Breast epithelium (tissue), 4 donors: Measurements from ENCODE around the gene PARP11. TPM values are rescaled to one million over a fixed set of nuclear protein-coding genes. Genes with fewer than 3 reads are reported as not detected.

Experiments used
- DNase-seq, 2 donors: peaks; one replicate each; pipeline ENCODE4 v3.0.0-alpha.2; 2019; ENCODE audit warnings: low spot score in 2 of 2
- H3K27ac ChIP-seq, 2 donors: fragments of 200-600 bp; sonication (generic) in 1 of 2; one replicate each; pipeline ENCODE4 v1.5.1; 2016 to 2019; ENCODE audit warnings: mild to moderate bottlenecking in 1 of 2
- H3K27me3 ChIP-seq, 2 donors: fragments of 200-600 bp; sonication (generic) in 1 of 2; one replicate each; pipeline versions ENCODE4 v1.5.1 to v1.6.0; 2017 to 2019; ENCODE audit warnings: control low read depth in 1 of 2, mild to moderate bottlenecking in 1 of 2
- H3K36me3 ChIP-seq: fragments of 200-600 bp; one replicate; pipeline ENCODE4 v1.5.1; 2019
- H3K4me1 ChIP-seq, 2 donors: fragments of 200-600 bp; sonication (generic); one replicate each; pipeline ENCODE4 v1.5.1; 2016 to 2019; ENCODE audit warnings: control low read depth in 1 of 2
- H3K4me3 ChIP-seq, 3 donors: fragments of 200-600 bp; sonication (generic); 1 replicate in 2 of 3; 2 replicates in 1 of 3; pipeline ENCODE4 v1.5.1; 2016 to 2019; ENCODE audit warnings: mild to moderate bottlenecking in 3 of 3, moderate library complexity in 2 of 3
- H3K9me3 ChIP-seq, 2 donors: fragments of 200-600 bp; sonication (generic) in 1 of 2; one replicate each; pipeline ENCODE4 v1.5.1; 2016 to 2019; ENCODE audit warnings: control low read depth in 1 of 2
- CTCF ChIP-seq, 3 donors: fragments of 450-650 bp; IDR thresholded peaks; one replicate each; pipeline ENCODE4 v1.5.1; 2016 to 2017; ENCODE audit warnings: antibody characterized with exemption in 3 of 3, mild to moderate bottlenecking in 3 of 3, moderate library complexity in 3 of 3
- POLR2A ChIP-seq: fragments of 450-650 bp; IDR thresholded peaks from one replicate; pipeline ENCODE4 v1.6.1; 2016; ENCODE audit warnings: antibody characterized with exemption, mild to moderate bottlenecking, moderate library complexity
- POLR2AphosphoS5 ChIP-seq, 3 donors: sonication (generic); formaldehyde crosslinking; IDR thresholded peaks; one replicate each; pipeline ENCODE4 v1.6.1; 2017; ENCODE audit warnings: antibody characterized with exemption in 3 of 3
- intact Hi-C: fragments of 100-400 bp; cut with DNase I; formaldehyde crosslinking; loops from one replicate; pipeline ENCODE4 v1.15.1; 2023; ENCODE audit warnings: low total_unique reads
- total RNA-seq, 3 donors: library from RNA; depleted of rRNA; stranded (reverse); fragments of >200 nt; gene quantifications; one replicate each; pipeline ENCODE4 v1.1.0, GENCODE V29; 2016

Gene PARP11
- total RNA-seq, 3 donors from 2014 or later: 6.2 to 12.3 (median 7.5) TPM

GRCh38 chr12:3833670-3834310 is 39.4 kb downstream of the PARP11 start:
- H3K9me3 ChIP-seq: no peaks in the 10 kb centered on the region
- H3K4me3 ChIP-seq: no peak overlapping the region
- intact Hi-C loops: no loop called here
- no peak for DNase-seq
- no peaks in the 10 kb centered on the region for H3K27me3 ChIP-seq
- no peak overlapping the region for H3K27ac ChIP-seq
- no peaks in the 10 kb centered on the region for H3K4me1 ChIP-seq
- H3K36me3 ChIP-seq: no peaks in the 10 kb centered on the region
- TF ChIP-seq CTCF (IDR thresholded peaks at IDR 0.05) (no peak), POLR2AphosphoS5 (IDR thresholded peaks at IDR 0.05) (no peak)

DNA sequence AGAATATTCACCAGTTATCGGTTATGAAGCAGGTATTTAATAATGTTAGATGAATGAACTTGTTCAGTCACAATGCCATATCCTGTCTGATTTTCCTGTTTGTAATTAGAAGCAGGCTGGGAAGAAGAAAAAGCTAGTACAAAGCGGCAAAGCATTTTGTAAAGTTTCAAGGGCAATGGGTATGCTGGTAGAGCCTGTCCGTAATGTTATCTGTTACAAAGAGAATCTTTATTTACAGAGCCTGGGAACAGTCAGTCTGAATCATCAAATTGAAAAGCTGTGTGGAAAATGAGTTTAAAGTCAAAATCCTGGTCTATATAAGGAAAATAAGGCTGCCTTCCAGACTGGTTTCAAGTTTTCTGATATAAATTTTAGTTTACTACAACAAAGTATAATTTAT is 40.5 kb downstream of the PARP11 start:
- no peak for TF ChIP-seq CTCF (IDR thresholded peaks at IDR 0.05)
- TF ChIP-seq POLR2A: no peak
- TF ChIP-seq POLR2AphosphoS5 (IDR thresholded peaks at IDR 0.05): no peak
- Histone ChIP-seq H3K4me3 (no peak overlapping the region), H3K36me3 (no peaks in the 10 kb centered on the region), H3K27ac (no peak overlapping the region), H3K4me1 (no peaks in the 10 kb centered on the region), H3K9me3 (no peaks in the 10 kb centered on the region), H3K27me3 (no peaks in the 10 kb centered on the region)
- intact Hi-C loops: no loop called here
- DNase-seq: no peak

DNA sequence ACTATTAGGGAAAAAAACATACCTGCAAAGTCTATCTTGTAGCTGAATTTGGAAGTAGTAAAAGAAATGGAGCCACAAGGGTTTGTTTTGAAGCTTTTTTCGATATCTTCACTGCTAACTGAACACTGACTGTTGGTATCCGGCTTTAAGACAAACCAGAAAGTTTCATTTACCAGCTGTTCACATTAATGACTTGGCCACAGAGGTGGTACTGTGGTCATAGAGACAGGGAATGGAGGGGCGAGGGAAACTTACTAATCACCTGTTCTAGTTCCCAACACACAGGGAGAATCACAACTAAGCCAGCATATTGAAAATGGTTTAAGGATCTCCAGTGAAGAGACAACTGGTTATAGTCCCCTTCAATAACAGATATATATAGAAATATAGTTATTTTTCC is 44.3 kb downstream of the PARP11 start:
- intact Hi-C loops: no loop called here
- no peaks in the 10 kb centered on the region for H3K36me3 ChIP-seq

GRCh38 chr12:3827301-3828000 is 45.7 kb downstream of the PARP11 start:
- no peak overlapping the region for H3K27ac ChIP-seq

More for the DNA sequence above, 44.3 kb downstream of the PARP11 start:
- no peak for TF ChIP-seq POLR2AphosphoS5 (IDR thresholded peaks at IDR 0.05)
- no peak for TF ChIP-seq CTCF (IDR thresholded peaks at IDR 0.05)
- TF ChIP-seq POLR2A: no peak
- no peak overlapping the region for H3K27ac ChIP-seq
- no peaks in the 10 kb centered on the region for H3K27me3 ChIP-seq
- no peak overlapping the region for H3K4me3 ChIP-seq
- no peak for DNase-seq
- H3K4me1 ChIP-seq: no peaks in the 10 kb centered on the region
- H3K9me3 ChIP-seq: no peaks in the 10 kb centered on the region

More at GRCh38 chr12:3827301-3828000, 45.7 kb downstream of the PARP11 start:
- H3K9me3 ChIP-seq: no peaks in the 10 kb centered on the region
- H3K4me3 ChIP-seq: no peak overlapping the region
- TF ChIP-seq CTCF (IDR thresholded peaks at IDR 0.05): no peak
- TF ChIP-seq POLR2A: no peak
- TF ChIP-seq POLR2AphosphoS5 (IDR thresholded peaks at IDR 0.05): no peak
- intact Hi-C loops: no loop called here
- DNase-seq: no peak
- no peaks in the 10 kb centered on the region for H3K4me1 ChIP-seq
- H3K36me3 ChIP-seq: no peaks in the 10 kb centered on the region
- H3K27me3 ChIP-seq: no peaks in the 10 kb centered on the region
